IgD-negative memory B cell (primary cell): ENCODE data around the gene RPP21. TPM values are rescaled to one million over a fixed set of nuclear protein-coding genes. Genes with fewer than 3 reads are reported as not detected.

ENCODE experiments used
- H3K27ac Mint-ChIP-seq, 3 donors: one replicate each; pipeline ENCODE4 v1.8.0; 2020 to 2022; ENCODE audit warnings: mild to moderate bottlenecking in 3 of 3, mixed read lengths in 3 of 3, moderate library complexity in 1 of 3
- H3K27me3 Mint-ChIP-seq: one replicate; pipeline ENCODE4 v1.8.0; 2021; ENCODE audit warnings: mixed read lengths
- H3K36me3 Mint-ChIP-seq: one replicate; pipeline ENCODE4 v1.8.0; 2020; ENCODE audit warnings: mild to moderate bottlenecking, mixed read lengths
- H3K4me1 Mint-ChIP-seq, 3 donors: one replicate each; pipeline ENCODE4 v1.8.0; 2020 to 2022; ENCODE audit warnings: mixed read lengths in 3 of 3, mild to moderate bottlenecking in 1 of 3
- H3K4me3 Mint-ChIP-seq, 4 donors: one replicate each; pipeline ENCODE4 v1.8.0; 2020 to 2022; ENCODE audit warnings: mild to moderate bottlenecking in 4 of 4, mixed read lengths in 4 of 4, moderate library complexity in 3 of 4
- H3K9me3 Mint-ChIP-seq, 3 donors: one replicate each; pipeline ENCODE4 v1.8.0; 2020 to 2021; ENCODE audit warnings: mixed read lengths in 3 of 3, mild to moderate bottlenecking in 1 of 3
- polyA plus RNA-seq: library from polyadenylated mRNA; unstranded; fragments of 300-500 nt; fragmentation: Illumina TruSeq; gene quantifications from one replicate; pipeline ENCODE4 v1.2.3, GENCODE V29; 2021

RPP21 gene
- polyA plus RNA-seq, result 89.1 TPM

- Mint-ChIP-seq H3K4me1 (peaks cover 16 to 23% (median 21%) of the 10 kb centered on the region in 3 donors), H3K27me3 (peaks cover 1% of the 10 kb centered on the region), H3K27ac (peak within 1 kb of the TSS; percentile 89 to 95 (median 94)), H3K36me3 (peaks cover 6% of the 10 kb centered on the region), H3K9me3 (no peaks in the 10 kb centered on the region), H3K4me3 (peak within 1 kb of the TSS; percentile 89 to 98 (median 94))
Observed at GRCh38 chr6:30344868-30345671, at the start of gene RPP21. TSS of gene RPP21 (plus strand) at chr6:30345156. CDS start at chr6:30345172, 16 bp downstream.

- H3K27ac Mint-ChIP-seq, result no peak overlapping the region
- no peaks in the 10 kb centered on the region for H3K27me3 Mint-ChIP-seq
- no peak overlapping the region for H3K4me3 Mint-ChIP-seq
- H3K4me1 Mint-ChIP-seq, result peaks cover 2 to 6% (median 3%) of the 10 kb centered on the region in 3 donors
- H3K9me3 Mint-ChIP-seq, result peaks cover 0 to 2% (median 0%) of the 10 kb centered on the region in 3 donors
- H3K36me3 Mint-ChIP-seq, result peaks cover 11% of the 10 kb centered on the region
Observed at GRCh38 chr6:30295837-30296236, 49.1 kb upstream of the RPP21 start.

GRCh38 chr6:30304002-30304401 lies 41.0 kb upstream of the RPP21 start:
- peak overlapping the region in 1 of 3 donors; percentile 8 for H3K27ac Mint-ChIP-seq
- peaks cover 4 to 13% (median 9%) of the 10 kb centered on the region in 3 donors for H3K4me1 Mint-ChIP-seq
- H3K36me3 Mint-ChIP-seq, result peaks cover 14% of the 10 kb centered on the region

GRCh38 chr6:30311101-30311500 lies 33.9 kb upstream of the RPP21 start:
- Mint-ChIP-seq H3K27ac (no peak overlapping the region), H3K4me1 (peaks cover 11 to 16% (median 14%) of the 10 kb centered on the region in 3 donors), H3K36me3 (peaks cover 6% of the 10 kb centered on the region), H3K4me3 (no peak overlapping the region), H3K27me3 (no peaks in the 10 kb centered on the region), H3K9me3 (no peaks in the 10 kb centered on the region)

More at GRCh38 chr6:30304002-30304401, 41.0 kb upstream of the RPP21 start:
- Mint-ChIP-seq H3K4me3 (peak overlapping the region in 1 of 4 donors; percentile 47), H3K27me3 (no peaks in the 10 kb centered on the region), H3K9me3 (peaks cover 0 to 2% (median 0%) of the 10 kb centered on the region in 3 donors)

GRCh38 chr6:30311671-30312070 lies 33.3 kb upstream of the RPP21 start:
- H3K9me3 Mint-ChIP-seq, result no peaks in the 10 kb centered on the region
- H3K27me3 Mint-ChIP-seq, result no peaks in the 10 kb centered on the region
- peaks cover 11 to 14% (median 14%) of the 10 kb centered on the region in 3 donors for H3K4me1 Mint-ChIP-seq
- H3K27ac Mint-ChIP-seq, result no peak overlapping the region
- H3K36me3 Mint-ChIP-seq, result peaks cover 6% of the 10 kb centered on the region
- no peak overlapping the region for H3K4me3 Mint-ChIP-seq

- Mint-ChIP-seq H3K4me1 (peaks cover 11 to 15% (median 13%) of the 10 kb centered on the region in 3 donors), H3K4me3 (no peak overlapping the region), H3K27ac (no peak overlapping the region), H3K36me3 (peaks cover 4% of the 10 kb centered on the region), H3K27me3 (no peaks in the 10 kb centered on the region), H3K9me3 (no peaks in the 10 kb centered on the region)
Observed at GRCh38 chr6:30312266-30312665, 32.7 kb upstream of the RPP21 start.

GRCh38 chr6:30312676-30313321 lies 32.2 kb upstream of the RPP21 start:
- no peaks in the 10 kb centered on the region for H3K9me3 Mint-ChIP-seq
- no peaks in the 10 kb centered on the region for H3K27me3 Mint-ChIP-seq
- H3K4me3 Mint-ChIP-seq, result no peak overlapping the region
- no peak overlapping the region for H3K27ac Mint-ChIP-seq
- H3K4me1 Mint-ChIP-seq, result peaks cover 15 to 19% (median 17%) of the 10 kb centered on the region in 3 donors
- peaks cover 4% of the 10 kb centered on the region for H3K36me3 Mint-ChIP-seq

- Mint-ChIP-seq H3K27ac (peak overlapping the region in 1 of 3 donors; percentile 17), H3K4me1 (peaks cover 13 to 30% (median 22%) of the 10 kb centered on the region in 3 donors), H3K9me3 (no peaks in the 10 kb centered on the region), H3K27me3 (no peaks in the 10 kb centered on the region), H3K36me3 (peaks cover 5% of the 10 kb centered on the region), H3K4me3 (no peak overlapping the region)
Observed at GRCh38 chr6:30315156-30315555, 29.8 kb upstream of the RPP21 start.

- peaks cover 26 to 47% (median 38%) of the 10 kb centered on the region in 3 donors for H3K4me1 Mint-ChIP-seq
- H3K27me3 Mint-ChIP-seq, result no peaks in the 10 kb centered on the region
- peak overlapping the region in 1 of 4 donors; percentile 0 for H3K4me3 Mint-ChIP-seq
- H3K27ac Mint-ChIP-seq, result peak overlapping the region in 1 of 3 donors; percentile 24
- H3K36me3 Mint-ChIP-seq, result peaks cover 1% of the 10 kb centered on the region
- no peaks in the 10 kb centered on the region for H3K9me3 Mint-ChIP-seq
Observed at GRCh38 chr6:30317913-30318589, 26.9 kb upstream of the RPP21 start.

GRCh38 chr6:30319146-30319835 lies 25.7 kb upstream of the RPP21 start:
- H3K27me3 Mint-ChIP-seq, result no peaks in the 10 kb centered on the region
- H3K9me3 Mint-ChIP-seq, result no peaks in the 10 kb centered on the region
- H3K27ac Mint-ChIP-seq, result no peak overlapping the region
- H3K36me3 Mint-ChIP-seq, result peaks cover 1% of the 10 kb centered on the region
- peaks cover 27 to 52% (median 44%) of the 10 kb centered on the region in 3 donors for H3K4me1 Mint-ChIP-seq
- peak overlapping the region in 1 of 4 donors; percentile 21 for H3K4me3 Mint-ChIP-seq

GRCh38 chr6:30321692-30322388 lies 23.1 kb upstream of the RPP21 start:
- Mint-ChIP-seq H3K4me3 (peak overlapping the region in 2 of 4 donors; percentile 47 to 58), H3K4me1 (peaks cover 37 to 65% (median 53%) of the 10 kb centered on the region in 3 donors), H3K27me3 (no peaks in the 10 kb centered on the region), H3K36me3 (peaks cover 1% of the 10 kb centered on the region), H3K27ac (peak overlapping the region; percentile 13 to 59 (median 40)), H3K9me3 (no peaks in the 10 kb centered on the region)

- Mint-ChIP-seq H3K9me3 (no peaks in the 10 kb centered on the region), H3K4me3 (peak overlapping the region in 2 of 4 donors; percentile 77 to 87), H3K36me3 (peaks cover 1% of the 10 kb centered on the region), H3K4me1 (peaks cover 41 to 58% (median 54%) of the 10 kb centered on the region in 3 donors), H3K27me3 (no peaks in the 10 kb centered on the region), H3K27ac (peak overlapping the region in 1 of 3 donors; percentile 94)
Observed at GRCh38 chr6:30322527-30323501, 22.1 kb upstream of the RPP21 start.

GRCh38 chr6:30323806-30324205 lies 21.1 kb upstream of the RPP21 start:
- peak overlapping the region in 2 of 3 donors; percentile 39 to 94 for H3K27ac Mint-ChIP-seq
- no peaks in the 10 kb centered on the region for H3K27me3 Mint-ChIP-seq
- H3K36me3 Mint-ChIP-seq, result peaks cover under 1% of the 10 kb centered on the region
- H3K9me3 Mint-ChIP-seq, result no peaks in the 10 kb centered on the region
- peaks cover 42 to 55% (median 51%) of the 10 kb centered on the region in 3 donors for H3K4me1 Mint-ChIP-seq
- peak overlapping the region; percentile 2 to 87 (median 34) for H3K4me3 Mint-ChIP-seq
